Immature natural killer cell (primary cell): ENCODE results near the gene TSSK2. TPM values are rescaled to one million over a fixed set of nuclear protein-coding genes. Genes with fewer than 3 reads are reported as not detected.

ENCODE experiments used
- DNase-seq, 3 donors: peaks; one replicate each; pipeline ENCODE4 v3.0.0; 2022; ENCODE audit warnings: mixed read lengths in 1 of 3
- H3K27ac Mint-ChIP-seq, 6 donors: one replicate each; pipeline ENCODE4 v1.8.0; 2020; ENCODE audit warnings: mixed read lengths in 6 of 6, mild to moderate bottlenecking in 5 of 6, inconsistent platforms in 4 of 6, moderate library complexity in 3 of 6
- H3K27me3 Mint-ChIP-seq, 3 donors: one replicate each; pipeline ENCODE4 v1.8.0; 2020 to 2021; ENCODE audit warnings: low read depth in 3 of 3, mild to moderate bottlenecking in 3 of 3, mixed read lengths in 3 of 3, moderate library complexity in 3 of 3, inconsistent platforms in 1 of 3
- H3K36me3 Mint-ChIP-seq, 3 donors: one replicate each; pipeline ENCODE4 v1.8.0; 2020; ENCODE audit warnings: mixed read lengths in 3 of 3, inconsistent platforms in 2 of 3, mild to moderate bottlenecking in 2 of 3
- H3K4me1 Mint-ChIP-seq, 2 donors: one replicate each; pipeline ENCODE4 v1.8.0; 2020; ENCODE audit warnings: inconsistent platforms in 2 of 2, mild to moderate bottlenecking in 2 of 2, mixed read lengths in 2 of 2, moderate library complexity in 1 of 2
- H3K4me3 Mint-ChIP-seq, 5 donors: one replicate each; pipeline ENCODE4 v1.8.0; 2020; ENCODE audit warnings: mild to moderate bottlenecking in 5 of 5, mixed read lengths in 5 of 5, inconsistent platforms in 3 of 5, moderate library complexity in 3 of 5
- H3K9me3 Mint-ChIP-seq, 6 donors: one replicate each; pipeline ENCODE4 v1.8.0; 2020; ENCODE audit warnings: mild to moderate bottlenecking in 6 of 6, mixed read lengths in 6 of 6, inconsistent platforms in 4 of 6, moderate library complexity in 3 of 6
- polyA plus RNA-seq, 3 donors: library from polyadenylated mRNA; unstranded; fragments of 300-500 nt; fragmentation: Illumina TruSeq; gene quantifications; one replicate each; pipeline ENCODE4 v1.2.3, GENCODE V29; 2021

TSSK2 gene
- polyA plus RNA-seq, 3 donors from 2014 or later, result not detected

DNA sequence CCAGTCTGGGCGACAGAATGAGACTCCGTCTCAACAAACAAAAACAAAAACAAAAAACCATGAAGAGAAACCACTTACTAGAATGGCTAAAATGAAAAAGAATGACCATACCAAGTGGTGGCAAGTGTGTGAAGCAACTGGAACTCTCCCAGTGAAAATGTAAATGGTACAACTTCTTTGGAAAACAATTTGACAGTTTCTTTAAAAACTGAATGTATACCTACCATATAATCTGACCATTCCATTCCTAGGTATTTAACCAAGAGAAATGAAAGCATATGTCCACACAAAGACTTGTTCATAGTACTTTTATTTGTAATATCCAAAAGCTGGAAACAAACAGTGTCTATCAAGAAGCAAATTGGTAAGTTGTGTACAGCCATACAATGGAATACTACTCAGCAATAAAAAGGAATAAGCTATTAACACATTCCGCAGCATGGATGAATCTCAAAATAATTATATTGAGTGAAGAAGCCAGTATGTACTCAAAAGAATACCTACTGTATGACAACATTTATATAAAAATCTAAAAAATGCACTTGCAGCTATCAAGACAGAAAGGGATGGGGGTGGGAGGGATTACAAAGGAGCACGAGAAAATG lies 36.6 kb upstream of the TSSK2 start:
- H3K4me1 Mint-ChIP-seq, result peaks cover 27 to 52% of the 10 kb centered on the region in 2 donors
- no peaks in the 10 kb centered on the region for H3K9me3 Mint-ChIP-seq
- no peak for DNase-seq
- H3K4me3 Mint-ChIP-seq, result no peak overlapping the region
- H3K27ac Mint-ChIP-seq, result no peak overlapping the region
- H3K36me3 Mint-ChIP-seq, result peaks cover 0 to 4% (median 0%) of the 10 kb centered on the region in 3 donors
- peaks cover 0 to under 1% (median 0%) of the 10 kb centered on the region in 3 donors for H3K27me3 Mint-ChIP-seq

DNA sequence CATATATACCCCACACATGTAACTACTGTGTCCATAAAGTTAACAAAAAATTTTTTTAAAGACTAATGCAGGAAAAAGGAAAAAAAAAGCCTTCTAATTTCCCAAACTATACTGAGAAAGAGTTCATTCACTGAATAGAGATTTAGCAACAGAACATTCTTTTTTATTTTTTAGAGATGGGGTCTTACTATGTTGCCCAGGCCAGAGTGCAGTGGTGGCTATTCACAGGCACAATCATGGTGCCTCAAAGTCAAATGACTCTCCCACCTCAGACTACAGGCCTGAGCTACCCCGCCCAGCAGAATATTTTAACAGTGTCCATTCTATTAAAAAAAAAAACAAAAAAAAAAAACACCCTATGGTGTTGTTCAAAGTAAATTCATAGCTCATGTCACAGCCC lies 34.6 kb upstream of the TSSK2 start:
- Mint-ChIP-seq H3K27ac (peak overlapping the region in 2 of 6 donors; percentile 3 to 78), H3K36me3 (peaks cover 0 to 4% (median 0%) of the 10 kb centered on the region in 3 donors), H3K27me3 (peaks cover 0 to 2% (median 2%) of the 10 kb centered on the region in 3 donors), H3K4me1 (peaks cover 28 to 45% of the 10 kb centered on the region in 2 donors), H3K4me3 (no peak overlapping the region), H3K9me3 (no peaks in the 10 kb centered on the region)
- no peak for DNase-seq

DNA sequence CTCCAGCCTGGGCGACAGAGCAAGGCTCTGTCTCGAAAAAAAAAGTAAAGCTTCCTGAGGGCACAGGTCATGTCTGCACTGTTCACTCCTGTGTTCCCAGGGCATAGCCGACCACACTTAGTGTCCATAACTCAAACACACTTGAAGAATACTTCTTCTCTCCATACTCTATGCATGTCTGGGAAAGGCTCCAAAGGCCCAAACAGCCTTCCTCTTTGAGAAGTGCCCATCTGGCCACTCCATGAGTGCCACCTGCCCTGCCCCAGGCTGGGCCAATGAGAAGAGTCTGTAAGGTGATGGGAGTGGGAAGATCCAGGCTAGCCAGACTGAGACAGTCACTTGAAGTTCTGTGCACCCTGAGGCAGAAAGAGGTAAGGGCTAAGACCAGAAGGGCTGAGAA lies 33.6 kb upstream of the TSSK2 start:
- H3K9me3 Mint-ChIP-seq, result no peaks in the 10 kb centered on the region
- H3K36me3 Mint-ChIP-seq, result peaks cover 0 to 4% (median 0%) of the 10 kb centered on the region in 3 donors
- H3K27ac Mint-ChIP-seq, result no peak overlapping the region
- H3K4me3 Mint-ChIP-seq, result no peak overlapping the region
- DNase-seq, result no peak
- H3K4me1 Mint-ChIP-seq, result peaks cover 31 to 50% of the 10 kb centered on the region in 2 donors
- peaks cover 0 to 2% (median 2%) of the 10 kb centered on the region in 3 donors for H3K27me3 Mint-ChIP-seq

DNA sequence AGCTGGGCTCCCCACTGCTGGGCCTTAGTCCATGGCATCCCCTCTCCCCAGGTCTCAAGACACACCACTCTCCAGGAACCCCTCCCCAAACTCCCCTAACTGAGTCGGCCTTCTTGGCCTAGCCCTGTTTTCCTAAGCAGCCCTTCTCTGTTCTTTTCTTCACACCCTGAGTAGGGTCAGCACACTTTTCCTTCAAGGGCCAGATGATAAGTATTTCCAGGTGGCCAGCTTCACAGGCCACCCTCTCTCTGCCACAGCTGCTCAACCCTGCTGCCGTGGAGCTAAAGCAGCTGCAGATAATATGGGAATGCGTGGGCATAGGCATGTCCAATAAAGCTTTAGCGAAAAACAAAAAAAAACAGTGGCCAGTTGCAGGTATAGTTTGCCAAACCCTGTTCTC lies 33.0 kb upstream of the TSSK2 start:
- DNase-seq, result no peak
- Mint-ChIP-seq H3K27me3 (peaks cover 0 to 2% (median 2%) of the 10 kb centered on the region in 3 donors), H3K9me3 (no peaks in the 10 kb centered on the region), H3K27ac (peak overlapping the region in 5 of 6 donors; percentile 1 to 63 (median 33)), H3K36me3 (peaks cover 0 to 4% (median 0%) of the 10 kb centered on the region in 3 donors), H3K4me3 (no peak overlapping the region), H3K4me1 (peaks cover 34 to 52% of the 10 kb centered on the region in 2 donors)

DNA sequence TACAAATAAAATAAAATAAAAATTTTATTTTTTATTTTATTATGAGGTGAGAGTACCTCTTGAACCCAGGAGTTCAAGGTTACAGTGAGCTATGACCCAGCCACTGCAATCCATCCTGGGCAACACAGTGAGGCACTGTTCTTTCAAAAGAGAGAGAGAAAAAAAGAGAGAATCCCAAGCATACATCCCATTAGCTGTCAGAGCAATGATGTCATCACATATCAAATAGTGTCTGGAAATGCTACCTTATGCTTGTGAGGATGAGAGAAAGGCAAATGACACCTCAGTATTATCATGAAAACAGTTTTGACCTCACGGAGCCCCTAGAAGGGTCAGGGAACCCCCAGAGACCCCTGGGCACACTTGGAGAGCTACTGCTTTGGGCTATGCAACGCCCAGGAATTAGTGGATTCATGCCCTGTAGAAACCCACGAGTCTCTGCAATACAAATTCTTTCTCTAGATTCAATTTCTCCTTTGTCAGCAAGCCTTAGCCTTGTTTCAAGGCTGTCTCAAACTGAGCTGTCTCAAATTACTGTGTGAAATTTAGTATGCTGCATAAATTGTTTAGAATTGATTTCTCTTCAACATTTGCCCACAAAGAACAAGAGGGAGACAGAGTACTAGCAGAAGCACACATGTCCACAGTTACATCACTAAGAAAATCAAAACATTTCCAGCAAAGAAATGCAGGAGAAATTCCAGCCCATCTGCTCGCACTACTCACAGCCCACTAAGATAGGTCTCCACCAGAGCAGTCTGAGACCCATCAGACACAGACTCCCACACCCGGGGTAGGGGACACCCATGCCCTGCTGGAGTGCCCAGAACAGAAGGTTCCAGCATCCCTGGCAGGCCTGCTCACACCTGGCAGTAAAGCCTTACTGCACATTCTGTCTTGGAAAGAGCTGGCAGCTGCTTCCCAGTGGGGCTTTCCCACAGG lies 27.0 kb upstream of the TSSK2 start:
- Mint-ChIP-seq H3K4me1 (peaks cover 49 to 70% of the 10 kb centered on the region in 2 donors), H3K4me3 (no peak overlapping the region), H3K27ac (peak overlapping the region in 5 of 6 donors; percentile 4 to 58 (median 46)), H3K36me3 (no peaks in the 10 kb centered on the region), H3K27me3 (peaks cover 0 to 2% (median 2%) of the 10 kb centered on the region in 3 donors), H3K9me3 (no peaks in the 10 kb centered on the region)
- no peak for DNase-seq

DNA sequence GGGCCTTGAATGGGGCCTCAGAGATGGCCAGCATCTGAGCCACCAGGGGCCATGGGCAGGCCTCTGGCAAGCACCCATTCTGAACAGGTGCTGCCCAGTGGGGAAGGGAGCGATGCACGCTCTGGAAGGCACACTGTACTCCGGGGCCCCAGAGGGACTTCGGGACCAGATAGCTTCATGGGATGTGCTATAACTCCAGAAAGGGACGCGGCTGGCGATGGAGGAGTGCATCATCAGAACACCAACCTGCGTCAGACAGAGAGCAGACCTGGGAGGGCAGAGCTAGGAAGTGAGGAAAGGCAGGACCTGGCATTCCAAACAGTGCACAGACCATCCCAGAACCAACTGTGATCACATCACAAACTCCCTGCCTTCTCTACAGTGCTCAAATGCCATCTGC lies 25.7 kb upstream of the TSSK2 start:
- Mint-ChIP-seq H3K27me3 (no peaks in the 10 kb centered on the region), H3K4me3 (no peak overlapping the region), H3K27ac (peak overlapping the region in 1 of 6 donors; percentile 16), H3K9me3 (no peaks in the 10 kb centered on the region), H3K4me1 (peaks cover 56 to 77% of the 10 kb centered on the region in 2 donors), H3K36me3 (no peaks in the 10 kb centered on the region)
- no peak for DNase-seq

DNA sequence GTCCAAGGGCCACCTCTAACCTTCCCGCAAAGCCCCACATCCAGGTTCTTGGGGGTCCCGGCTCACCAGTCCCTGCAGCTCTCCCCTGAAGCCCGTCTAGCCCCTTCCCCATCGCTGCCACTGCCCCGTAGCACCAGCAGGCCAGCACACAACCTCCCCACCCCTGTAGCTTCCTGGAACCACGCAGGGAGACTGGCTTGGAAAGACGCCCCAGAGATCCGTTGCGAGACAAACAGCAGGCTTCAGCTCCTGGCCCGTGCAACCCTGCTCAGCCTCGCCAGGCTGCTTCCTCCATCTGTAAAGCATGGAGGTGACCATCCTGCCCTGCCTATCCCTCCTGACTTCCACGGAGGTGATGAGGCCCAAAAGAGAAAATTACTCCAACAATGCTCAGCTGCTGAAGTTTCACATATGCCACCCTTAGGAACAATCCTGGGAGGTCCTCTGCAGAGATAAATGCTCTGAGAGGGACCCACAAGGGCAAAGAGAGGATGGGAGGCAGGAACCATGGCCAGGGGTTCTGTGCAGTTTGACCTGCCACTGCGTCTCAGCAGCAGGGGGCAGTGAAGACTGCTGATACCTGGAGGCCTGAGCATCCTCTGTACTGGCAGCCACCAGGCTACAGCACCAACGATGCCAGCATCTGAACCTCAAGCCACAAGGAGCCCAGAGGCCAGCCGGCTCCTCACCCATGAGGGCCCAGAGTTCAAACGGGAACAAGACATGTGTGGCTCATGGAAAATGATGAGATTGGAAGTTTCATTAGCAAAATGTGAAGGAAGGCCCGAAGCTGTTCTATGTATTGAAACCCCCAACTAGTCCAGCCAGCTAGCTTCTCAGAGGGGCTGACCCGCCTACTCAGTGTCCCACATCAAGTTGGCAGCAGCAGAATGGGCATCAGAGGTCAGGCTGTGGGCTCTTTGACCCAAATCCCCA lies 25.0 kb upstream of the TSSK2 start:
- H3K4me1 Mint-ChIP-seq, result peaks cover 60 to 84% of the 10 kb centered on the region in 2 donors
- H3K36me3 Mint-ChIP-seq, result no peaks in the 10 kb centered on the region
- DNase-seq, result peak in 2 of 3 donors; percentile 17 to 31
- H3K27me3 Mint-ChIP-seq, result no peaks in the 10 kb centered on the region
- no peak overlapping the region for H3K4me3 Mint-ChIP-seq
- no peaks in the 10 kb centered on the region for H3K9me3 Mint-ChIP-seq
- peak overlapping the region; percentile 53 to 89 (median 62) for H3K27ac Mint-ChIP-seq

DNA sequence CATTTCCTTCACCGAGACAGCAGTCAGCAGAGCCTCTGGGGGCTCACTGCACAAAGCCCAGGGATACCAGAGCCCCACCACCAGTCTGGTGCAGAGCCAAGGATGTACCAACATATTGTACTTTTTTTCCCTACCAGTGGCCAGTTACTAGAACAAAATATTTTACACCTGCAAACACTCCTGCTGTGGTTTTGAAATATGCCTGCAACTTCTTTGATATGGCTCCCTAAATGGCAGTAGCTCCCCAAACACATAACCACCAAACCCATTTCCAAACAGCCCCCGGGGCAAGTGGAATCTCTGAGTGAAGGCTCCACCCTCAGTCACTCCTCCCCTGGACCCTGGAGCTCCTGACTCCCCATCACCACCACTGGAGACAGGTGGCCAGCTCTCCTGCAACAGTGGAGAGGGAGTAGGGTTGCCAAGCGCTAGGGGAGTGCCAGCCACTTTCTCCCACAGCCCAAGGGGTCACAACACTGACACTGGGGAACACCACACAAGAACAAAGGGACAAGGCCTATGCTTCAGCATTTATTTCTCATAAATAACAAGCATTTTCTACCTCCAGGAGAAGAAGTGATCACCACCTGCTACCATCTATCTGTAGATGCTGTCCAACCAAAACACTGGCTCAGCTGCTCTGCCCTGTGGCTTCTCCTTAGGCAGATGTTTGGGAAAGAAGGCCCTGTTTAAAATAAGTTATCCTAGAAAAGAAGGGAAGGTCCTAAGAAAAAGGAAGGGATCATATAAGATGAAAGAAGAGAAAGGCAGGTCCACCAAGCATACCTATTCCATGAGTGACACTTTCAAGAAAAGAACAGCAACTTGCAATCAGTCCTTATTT lies 24.0 kb upstream of the TSSK2 start:
- Mint-ChIP-seq H3K4me3 (no peak overlapping the region), H3K27ac (peak overlapping the region; percentile 49 to 88 (median 62)), H3K27me3 (no peaks in the 10 kb centered on the region), H3K4me1 (peaks cover 61 to 85% of the 10 kb centered on the region in 2 donors), H3K36me3 (no peaks in the 10 kb centered on the region), H3K9me3 (no peaks in the 10 kb centered on the region)
- no peak for DNase-seq

DNA sequence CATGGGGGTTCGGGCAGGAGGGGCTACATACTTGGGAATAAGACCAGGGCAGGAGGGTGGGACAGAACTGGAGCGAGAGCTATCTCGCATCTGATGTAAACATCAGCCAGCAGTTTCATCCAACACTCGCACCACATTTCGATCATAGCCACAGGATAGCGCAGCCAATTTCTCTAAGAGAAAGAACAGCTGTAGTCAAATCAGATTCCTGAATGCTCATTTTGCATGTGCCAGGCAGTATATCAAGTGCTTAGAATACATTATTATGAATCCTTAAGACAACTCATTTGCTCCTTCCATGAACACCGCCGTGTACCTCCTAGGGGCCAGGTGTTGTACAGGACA lies 23.4 kb upstream of the TSSK2 start:
- peak overlapping the region; percentile 31 to 95 (median 84) for H3K27ac Mint-ChIP-seq
- H3K36me3 Mint-ChIP-seq, result no peaks in the 10 kb centered on the region
- H3K4me1 Mint-ChIP-seq, result peaks cover 61 to 86% of the 10 kb centered on the region in 2 donors
- H3K27me3 Mint-ChIP-seq, result no peaks in the 10 kb centered on the region
- H3K9me3 Mint-ChIP-seq, result no peaks in the 10 kb centered on the region
- no peak for DNase-seq
- peak overlapping the region in 2 of 5 donors; percentile 21 to 47 for H3K4me3 Mint-ChIP-seq

DNA sequence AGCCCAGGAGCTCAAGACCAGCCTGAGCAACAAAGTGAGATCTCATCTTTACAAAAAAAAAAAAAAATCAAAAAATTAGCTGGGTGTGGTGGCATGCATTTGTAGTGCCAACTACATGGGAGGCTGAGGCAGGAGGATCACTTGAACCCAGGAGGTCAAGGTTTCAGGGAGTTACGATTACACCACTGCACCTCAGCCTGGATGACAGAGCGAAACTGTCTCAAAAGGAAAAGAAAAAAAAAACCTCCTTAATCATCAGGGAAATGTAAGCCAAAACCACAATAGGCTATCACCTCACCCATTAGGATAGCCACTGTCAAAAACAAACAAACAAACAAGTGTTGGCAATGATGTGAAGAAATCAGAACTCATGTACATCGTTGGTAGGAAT lies 22.3 kb upstream of the TSSK2 start:
- Mint-ChIP-seq H3K36me3 (no peaks in the 10 kb centered on the region), H3K9me3 (no peaks in the 10 kb centered on the region), H3K4me3 (peak overlapping the region in 4 of 5 donors; percentile 79 to 86 (median 85)), H3K27ac (peak overlapping the region; percentile 72 to 97 (median 92)), H3K4me1 (peaks cover 60 to 84% of the 10 kb centered on the region in 2 donors), H3K27me3 (no peaks in the 10 kb centered on the region)
- DNase-seq, result peak in 1 of 3 donors; percentile 8

DNA sequence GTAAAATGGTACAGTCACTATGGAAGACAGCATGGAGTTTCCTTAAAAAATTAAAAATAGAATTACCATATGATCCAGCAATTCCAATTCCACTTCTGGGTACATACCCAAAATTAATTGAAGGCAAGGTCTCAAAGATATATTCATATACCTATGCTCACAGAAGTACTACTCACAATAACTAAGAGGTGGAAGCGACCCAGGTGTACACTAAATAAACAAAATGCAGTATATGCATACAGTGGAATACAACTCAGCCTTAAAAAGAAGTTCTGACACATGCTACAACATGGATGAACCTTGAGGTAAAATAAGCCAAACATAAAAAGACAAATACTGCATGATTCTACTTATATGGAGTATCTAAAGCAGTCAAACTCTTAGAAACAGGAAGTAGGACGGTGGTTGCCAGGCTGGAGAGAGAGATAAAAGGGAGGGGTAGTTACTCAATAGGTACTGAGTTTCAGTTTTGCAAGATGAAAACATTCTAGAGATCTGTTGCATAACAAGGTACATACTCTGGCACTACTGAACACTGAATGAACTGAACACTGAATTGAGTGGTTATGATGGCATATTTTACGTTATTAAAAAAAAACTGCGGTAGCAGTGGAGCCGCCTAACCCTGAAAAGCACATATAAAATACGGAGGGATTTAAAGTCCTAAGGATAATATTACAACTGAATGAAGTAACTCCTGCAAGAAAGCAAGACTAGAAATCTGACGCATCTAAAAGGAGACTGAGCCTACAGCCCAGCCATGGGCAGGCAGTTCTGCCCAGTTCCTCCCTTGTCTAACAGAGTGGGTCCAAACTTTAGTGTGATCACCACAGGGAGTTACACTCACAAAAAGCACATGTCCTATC lies 21.7 kb upstream of the TSSK2 start:
- Mint-ChIP-seq H3K36me3 (no peaks in the 10 kb centered on the region), H3K27me3 (no peaks in the 10 kb centered on the region), H3K4me3 (peak overlapping the region; percentile 69 to 86 (median 85)), H3K4me1 (peaks cover 58 to 84% of the 10 kb centered on the region in 2 donors), H3K27ac (peak overlapping the region; percentile 72 to 97 (median 92)), H3K9me3 (no peaks in the 10 kb centered on the region)
- DNase-seq, result peak; percentile 47 to 56 (median 55)

DNA sequence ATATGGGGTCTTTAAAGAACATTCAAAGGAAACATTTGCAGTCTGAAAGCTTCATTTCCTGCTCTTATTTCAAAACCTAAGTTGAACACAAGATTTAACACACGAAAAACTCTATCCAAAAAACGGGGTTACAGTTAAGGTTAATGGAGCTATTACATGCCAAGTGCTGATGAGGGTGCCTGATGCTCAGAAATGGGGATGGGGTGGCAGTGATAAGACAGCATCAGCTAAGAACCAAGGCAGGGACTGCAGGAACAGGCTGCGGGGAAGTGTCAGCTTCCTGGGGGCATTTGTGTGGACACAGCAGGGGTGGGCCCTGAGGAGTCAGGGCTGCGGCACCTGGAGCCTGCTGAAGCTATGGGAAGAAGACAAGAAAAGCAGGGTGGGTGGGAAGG lies 21.0 kb upstream of the TSSK2 start:
- peak overlapping the region; percentile 72 to 97 (median 92) for H3K27ac Mint-ChIP-seq
- H3K4me3 Mint-ChIP-seq, result peak overlapping the region; percentile 69 to 86 (median 85)
- no peaks in the 10 kb centered on the region for H3K36me3 Mint-ChIP-seq
- H3K4me1 Mint-ChIP-seq, result peaks cover 64 to 86% of the 10 kb centered on the region in 2 donors
- DNase-seq, result no peak
- no peaks in the 10 kb centered on the region for H3K9me3 Mint-ChIP-seq
- H3K27me3 Mint-ChIP-seq, result no peaks in the 10 kb centered on the region
